Liver (tissue), 2 donors: ENCODE data around the gene KIF26A.
"Not testable (repeated sequence)": the region's sequence is repeated elsewhere in the genome, so short reads cannot be mapped to it uniquely, and the experiment has no call there.

Experiments
- CTCF ChIP-seq: fragments of 150-350 bp; IDR thresholded peaks from 2 replicates; pipeline ENCODE4 v1.5.1; 2017; ENCODE audit warnings: improper control_type of control experiment, low read depth, low read length; ENCODE audit not compliant: missing input control
- FOXA1 ChIP-seq: IDR thresholded peaks from 2 replicates; pipeline ENCODE4 v1.6.1; 2016; ENCODE audit warnings: antibody characterized with exemption
- donor health status: healthy.

GRCh38 chr14:104208331-104208730 is 69.9 kb downstream of the KIF26A start:
- TF ChIP-seq CTCF, FOXA1: not testable (repeated sequence)
